HCT116 (cell line): Measurements from ENCODE around the gene CALU.

Experiments used
- EZH2 ChIP-seq: fragments of 200-600 bp; sonication (generic); IDR thresholded peaks from 2 replicates; pipeline ENCODE4 v1.6.1; 2017; ENCODE audit warnings: antibody characterized with exemption, mixed run types
- POLR2A ChIP-seq: IDR thresholded peaks from 2 replicates; pipeline ENCODE4 v1.7.0; 2011; ENCODE audit warnings: borderline replicate concordance; ENCODE audit not compliant: insufficient read depth, insufficient read length; ENCODE audit errors: extremely low read depth
- ZNF274 ChIP-seq: fragments of 200-500 bp; sonication (Bioruptor generic); IDR thresholded peaks from 2 replicates; pipeline ENCODE4 v1.6.1; 2014; ENCODE audit warnings: mild to moderate bottlenecking, low read depth, low read length, inconsistent platforms
- TF ChIP-seq, protein P1 (sequence below), 3 experiments: fragments of 200-600 bp in 1 of 3; sonication (generic) in 1 of 3; IDR thresholded peaks in 2 of 3; conservative IDR thresholded peaks in 1 of 3; 2 replicates each; pipeline ENCODE4 v1.5.1; 2012 to 2017; ENCODE audit warnings: low read depth in 2 of 3, low read length in 2 of 3, antibody characterized with exemption in 1 of 3, borderline replicate concordance in 1 of 3, control low read depth in 1 of 3, mild to moderate bottlenecking in 1 of 3, mixed read lengths in 1 of 3, mixed run types in 1 of 3, moderate library complexity in 1 of 3; ENCODE audit not compliant: insufficient read depth in 1 of 3

DNA sequence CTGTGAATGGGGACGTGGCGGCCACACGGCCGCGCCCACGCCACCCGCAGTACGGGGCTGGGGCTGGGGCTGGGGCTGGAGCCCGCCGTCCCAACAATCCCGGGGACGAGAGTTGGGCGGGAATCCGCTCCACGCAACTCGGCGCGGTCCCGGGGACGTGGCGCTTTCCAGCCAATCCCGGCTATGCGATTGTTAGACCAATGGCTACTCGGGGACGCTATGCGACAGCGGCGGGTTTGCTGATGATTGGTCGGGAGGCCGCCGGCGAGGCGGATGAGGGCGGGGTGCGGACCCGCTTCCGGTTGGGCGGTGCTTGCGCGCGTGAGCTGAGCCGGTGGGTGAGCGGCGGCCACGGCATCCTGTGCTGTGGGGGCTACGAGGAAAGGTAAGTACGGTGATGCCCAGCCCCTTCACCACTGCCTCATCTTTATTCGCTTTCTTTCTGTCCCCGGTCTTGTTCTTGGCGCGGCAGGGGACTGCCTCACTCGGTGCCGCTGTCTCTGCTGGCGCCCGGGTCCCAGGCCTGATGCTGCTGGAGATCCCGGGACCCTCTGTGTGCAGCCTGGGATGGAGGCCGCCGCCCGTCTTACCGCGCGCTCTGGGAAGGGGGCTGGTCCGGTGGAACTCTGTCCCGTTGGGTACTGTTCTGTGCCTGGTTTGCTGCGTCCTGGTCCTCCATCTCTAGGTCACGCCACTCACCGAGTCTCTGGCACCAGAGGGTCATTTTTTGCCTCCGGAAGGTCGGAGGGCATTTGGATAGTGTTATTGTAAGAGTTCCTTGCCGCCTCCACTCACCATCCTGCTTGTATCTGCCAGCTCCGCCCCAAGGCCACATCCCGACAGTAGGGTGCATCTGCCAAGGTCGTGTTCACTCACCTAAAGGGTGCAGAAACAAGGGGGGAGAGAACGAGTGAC is at the start of gene CALU:
- TF ChIP-seq, protein P1, sequence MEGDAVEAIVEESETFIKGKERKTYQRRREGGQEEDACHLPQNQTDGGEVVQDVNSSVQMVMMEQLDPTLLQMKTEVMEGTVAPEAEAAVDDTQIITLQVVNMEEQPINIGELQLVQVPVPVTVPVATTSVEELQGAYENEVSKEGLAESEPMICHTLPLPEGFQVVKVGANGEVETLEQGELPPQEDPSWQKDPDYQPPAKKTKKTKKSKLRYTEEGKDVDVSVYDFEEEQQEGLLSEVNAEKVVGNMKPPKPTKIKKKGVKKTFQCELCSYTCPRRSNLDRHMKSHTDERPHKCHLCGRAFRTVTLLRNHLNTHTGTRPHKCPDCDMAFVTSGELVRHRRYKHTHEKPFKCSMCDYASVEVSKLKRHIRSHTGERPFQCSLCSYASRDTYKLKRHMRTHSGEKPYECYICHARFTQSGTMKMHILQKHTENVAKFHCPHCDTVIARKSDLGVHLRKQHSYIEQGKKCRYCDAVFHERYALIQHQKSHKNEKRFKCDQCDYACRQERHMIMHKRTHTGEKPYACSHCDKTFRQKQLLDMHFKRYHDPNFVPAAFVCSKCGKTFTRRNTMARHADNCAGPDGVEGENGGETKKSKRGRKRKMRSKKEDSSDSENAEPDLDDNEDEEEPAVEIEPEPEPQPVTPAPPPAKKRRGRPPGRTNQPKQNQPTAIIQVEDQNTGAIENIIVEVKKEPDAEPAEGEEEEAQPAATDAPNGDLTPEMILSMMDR (IDR thresholded peaks at IDR 0.05 in 2 of 3, conservative IDR thresholded peaks at IDR 0.05 in 1 of 3; ENCODE audit: borderline replicate concordance in 1 of 3, insufficient read depth in 1 of 3, low read depth in 2 of 3, low read length in 2 of 3), result no peak
- TF ChIP-seq EZH2 (no peak), POLR2A (no peak), ZNF274 (no peak)
